Measurements from ENCODE around the gene COPB1.

DNA sequence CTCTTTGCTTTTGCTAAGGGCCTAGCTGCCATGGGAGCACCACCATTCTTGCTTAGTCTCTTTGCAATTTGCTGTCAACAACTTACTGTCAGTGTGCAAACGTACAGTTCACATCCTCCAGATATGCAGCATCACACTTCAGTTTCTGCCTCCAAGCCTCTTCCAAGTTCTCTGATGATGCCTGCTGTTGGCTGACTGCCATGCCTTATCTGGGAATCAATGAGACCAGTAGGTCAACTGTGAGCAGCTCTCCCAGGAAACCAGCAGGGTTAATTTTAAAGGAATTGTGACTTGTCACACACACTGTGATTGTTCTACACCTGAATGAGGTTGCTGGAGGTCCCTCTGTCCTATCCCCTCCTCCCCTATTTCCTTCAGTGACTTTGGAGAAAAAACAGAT lies 56.0 kb downstream of the COPB1 start:
- TF ChIP-seq CTCF (conservative IDR thresholded peaks at IDR 0.05; ENCODE audit: low read depth, low read length) (no peak), EZH2 (IDR thresholded peaks at IDR 0.05; ENCODE audit: low read length, unreplicated experiment) (no peak), EZH2phosphoT487 (IDR thresholded peaks at IDR 0.05; ENCODE audit: borderline replicate concordance, low read length) (no peak)
